ENCODE measurements around the gene ERGIC1.

ERGIC1 gene

DNA sequence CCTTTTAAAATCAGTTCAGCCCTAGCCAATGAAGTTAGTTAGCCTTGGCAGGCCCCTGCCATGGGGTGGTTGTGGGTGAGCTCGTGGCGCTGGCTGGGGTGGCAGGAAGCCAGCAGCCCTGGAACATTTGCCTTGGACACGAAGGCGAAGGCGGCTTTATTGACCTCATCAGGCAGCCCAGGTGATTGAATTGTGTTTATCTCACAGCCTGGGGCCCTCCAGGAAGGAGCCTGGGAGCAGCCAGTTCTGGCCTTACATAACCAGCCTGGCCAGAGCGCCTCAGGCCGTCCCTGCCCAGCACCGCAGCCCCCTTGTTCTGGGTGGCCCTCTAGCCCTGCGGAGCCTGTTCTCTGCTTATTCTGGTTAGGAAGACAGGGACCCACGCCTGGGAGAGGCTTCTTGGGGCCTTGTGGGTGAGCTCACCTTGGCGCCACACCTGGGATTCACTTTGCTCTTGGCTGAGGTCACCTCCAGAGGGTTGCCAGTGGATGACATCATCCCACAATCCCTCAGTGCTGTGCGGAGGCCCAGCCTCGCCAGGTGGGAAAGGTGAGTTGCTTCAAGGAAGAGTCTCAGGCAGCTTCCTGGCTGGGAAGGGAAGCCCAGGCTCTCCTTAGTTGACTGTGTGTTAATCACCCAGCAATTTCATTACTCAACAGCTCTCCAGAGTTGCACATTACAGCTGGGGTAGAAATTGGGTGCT is 70.7 kb downstream of the ERGIC1 start:
- no peaks in the 10 kb centered on the region for H3K4me1 ChIP-seq (ENCODE audit: insufficient read depth, low read length, poor library complexity, severe bottlenecking)
- H3K36me3 ChIP-seq (ENCODE audit: insufficient read depth, low read length): peaks cover 34% of the 10 kb centered on the region; the same call in 1 of the 2 replicates
- no peaks in the 10 kb centered on the region for H3F3A ChIP-seq (ENCODE audit: low read depth)
- H3K9ac ChIP-seq (ENCODE audit: low read depth, low read length, poor library complexity, severe bottlenecking): no peak overlapping the region
- TF ChIP-seq EZH2phosphoT487 (IDR thresholded peaks at IDR 0.05; ENCODE audit: borderline replicate concordance): no peak
- TF ChIP-seq, protein P1, sequence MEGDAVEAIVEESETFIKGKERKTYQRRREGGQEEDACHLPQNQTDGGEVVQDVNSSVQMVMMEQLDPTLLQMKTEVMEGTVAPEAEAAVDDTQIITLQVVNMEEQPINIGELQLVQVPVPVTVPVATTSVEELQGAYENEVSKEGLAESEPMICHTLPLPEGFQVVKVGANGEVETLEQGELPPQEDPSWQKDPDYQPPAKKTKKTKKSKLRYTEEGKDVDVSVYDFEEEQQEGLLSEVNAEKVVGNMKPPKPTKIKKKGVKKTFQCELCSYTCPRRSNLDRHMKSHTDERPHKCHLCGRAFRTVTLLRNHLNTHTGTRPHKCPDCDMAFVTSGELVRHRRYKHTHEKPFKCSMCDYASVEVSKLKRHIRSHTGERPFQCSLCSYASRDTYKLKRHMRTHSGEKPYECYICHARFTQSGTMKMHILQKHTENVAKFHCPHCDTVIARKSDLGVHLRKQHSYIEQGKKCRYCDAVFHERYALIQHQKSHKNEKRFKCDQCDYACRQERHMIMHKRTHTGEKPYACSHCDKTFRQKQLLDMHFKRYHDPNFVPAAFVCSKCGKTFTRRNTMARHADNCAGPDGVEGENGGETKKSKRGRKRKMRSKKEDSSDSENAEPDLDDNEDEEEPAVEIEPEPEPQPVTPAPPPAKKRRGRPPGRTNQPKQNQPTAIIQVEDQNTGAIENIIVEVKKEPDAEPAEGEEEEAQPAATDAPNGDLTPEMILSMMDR (conservative IDR thresholded peaks at IDR 0.05; ENCODE audit: low read length): no peak
- H3K4me2 ChIP-seq (ENCODE audit: low read depth, low read length, poor library complexity, severe bottlenecking): no peak overlapping the region
- no peaks in the 10 kb centered on the region for H4K20me1 ChIP-seq (ENCODE audit: insufficient read depth, low read length, poor library complexity, severe bottlenecking)
- no peaks in the 10 kb centered on the region for H3K79me2 ChIP-seq (ENCODE audit: insufficient read depth, low read length)
- H3K27me3 ChIP-seq (ENCODE audit: insufficient read depth, low read length, poor library complexity, severe bottlenecking): no peaks in the 10 kb centered on the region
- H2AFZ ChIP-seq (ENCODE audit: low read length): no peak overlapping the region
- no peak overlapping the region for H3K4me3 ChIP-seq (ENCODE audit: low read length, poor library complexity, severe bottlenecking)
- no peaks in the 10 kb centered on the region for H3K9me3 ChIP-seq (ENCODE audit: insufficient read depth, low read depth, low read length)
- no peaks in the 10 kb centered on the region for H3K9me2 ChIP-seq (replicated peaks; ENCODE audit: low read depth, low read length)

DNA sequence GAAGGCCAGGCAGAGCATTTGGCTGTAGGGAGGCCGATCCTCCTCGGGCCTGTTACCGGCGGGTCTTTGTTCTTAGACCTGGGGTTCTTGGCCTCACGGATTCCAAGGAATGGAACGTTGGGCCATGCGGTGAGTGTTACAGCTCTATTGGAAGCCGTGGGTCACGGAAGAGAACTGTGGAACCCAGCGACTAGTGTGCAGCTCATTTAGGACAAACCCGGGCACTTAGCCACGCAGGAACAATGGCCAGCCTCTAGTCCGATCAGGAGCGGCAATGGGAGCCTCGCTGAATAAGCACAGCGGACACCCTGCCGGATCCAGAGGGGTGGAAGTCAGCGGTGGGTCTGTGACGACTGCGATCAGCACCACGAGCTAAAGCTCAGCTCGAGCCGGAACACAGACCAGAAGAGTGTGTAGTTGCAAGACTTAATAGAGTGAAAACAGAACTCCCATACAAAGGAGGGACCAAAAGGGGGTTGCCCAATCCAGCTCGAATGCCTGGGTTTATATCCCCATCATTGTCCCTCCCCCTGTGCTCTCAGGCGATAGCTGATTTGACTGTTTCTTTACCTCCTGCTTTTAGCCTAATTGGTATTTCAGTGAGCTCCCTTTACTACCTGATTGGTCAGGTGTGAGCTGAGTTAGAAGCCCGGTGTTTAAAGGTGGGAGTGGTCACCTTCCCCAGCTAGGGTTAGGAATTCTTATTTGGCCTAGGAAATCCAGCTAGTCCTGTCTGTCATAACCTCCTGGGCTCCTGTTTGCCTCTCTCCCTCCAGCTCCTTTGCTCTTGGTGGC is 71.5 kb downstream of the ERGIC1 start:
- H3K9ac ChIP-seq (ENCODE audit: low read depth, low read length, poor library complexity, severe bottlenecking): no peak overlapping the region
- no peaks in the 10 kb centered on the region for H3K9me3 ChIP-seq (ENCODE audit: insufficient read depth, low read depth, low read length)
- H4K20me1 ChIP-seq (ENCODE audit: insufficient read depth, low read length, poor library complexity, severe bottlenecking): no peaks in the 10 kb centered on the region
- no peaks in the 10 kb centered on the region for H3K79me2 ChIP-seq (ENCODE audit: insufficient read depth, low read length)
- H3K4me1 ChIP-seq (ENCODE audit: insufficient read depth, low read length, poor library complexity, severe bottlenecking): no peaks in the 10 kb centered on the region
- H3K36me3 ChIP-seq (ENCODE audit: insufficient read depth, low read length): peaks cover 40% of the 10 kb centered on the region; the same call in 1 of the 2 replicates
- no peak overlapping the region for H2AFZ ChIP-seq (ENCODE audit: low read length)
- TF ChIP-seq, protein P1 (conservative IDR thresholded peaks at IDR 0.05; ENCODE audit: low read length): no peak
- no peak for TF ChIP-seq EZH2phosphoT487 (IDR thresholded peaks at IDR 0.05; ENCODE audit: borderline replicate concordance)
- H3K4me3 ChIP-seq (ENCODE audit: low read length, poor library complexity, severe bottlenecking): no peak overlapping the region
- no peaks in the 10 kb centered on the region for H3K9me2 ChIP-seq (replicated peaks; ENCODE audit: low read depth, low read length)
- no peaks in the 10 kb centered on the region for H3K27me3 ChIP-seq (ENCODE audit: insufficient read depth, low read length, poor library complexity, severe bottlenecking)
- no peaks in the 10 kb centered on the region for H3F3A ChIP-seq (ENCODE audit: low read depth)
- no peak overlapping the region for H3K4me2 ChIP-seq (ENCODE audit: low read depth, low read length, poor library complexity, severe bottlenecking)

DNA sequence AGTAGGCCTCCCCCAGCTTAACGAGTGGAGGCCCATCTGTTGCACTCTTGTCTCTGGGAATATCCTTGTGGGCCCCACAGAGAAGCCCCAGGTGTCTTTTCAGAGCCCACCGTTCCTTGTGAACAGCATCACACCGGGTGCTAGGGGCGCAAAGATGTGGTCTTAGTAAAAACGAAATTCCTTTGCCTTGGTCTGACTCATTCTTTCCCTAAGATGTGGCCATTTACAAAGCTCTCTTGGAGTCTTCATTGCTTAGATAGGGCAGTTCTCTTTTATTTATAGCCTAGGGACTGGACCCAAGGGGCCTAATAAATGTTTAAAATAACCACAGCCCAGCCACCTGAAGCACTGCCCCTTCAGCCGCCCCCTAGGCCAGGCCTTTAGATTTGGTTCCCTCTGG is 72.4 kb downstream of the ERGIC1 start:
- Histone ChIP-seq H3K79me2 (ENCODE audit: insufficient read depth, low read length) (no peaks in the 10 kb centered on the region), H3K36me3 (ENCODE audit: insufficient read depth, low read length) (peaks cover 38% of the 10 kb centered on the region; the same call in 1 of the 2 replicates), H3K4me2 (ENCODE audit: low read depth, low read length, poor library complexity, severe bottlenecking) (no peak overlapping the region), H3K4me1 (ENCODE audit: insufficient read depth, low read length, poor library complexity, severe bottlenecking) (no peaks in the 10 kb centered on the region), H3K9ac (ENCODE audit: low read depth, low read length, poor library complexity, severe bottlenecking) (no peak overlapping the region), H3K9me2 (replicated peaks; ENCODE audit: low read depth, low read length) (no peaks in the 10 kb centered on the region), H3K9me3 (ENCODE audit: insufficient read depth, low read depth, low read length) (no peaks in the 10 kb centered on the region), H3F3A (ENCODE audit: low read depth) (no peaks in the 10 kb centered on the region), H3K27me3 (ENCODE audit: insufficient read depth, low read length, poor library complexity, severe bottlenecking) (no peaks in the 10 kb centered on the region), H4K20me1 (ENCODE audit: insufficient read depth, low read length, poor library complexity, severe bottlenecking) (no peaks in the 10 kb centered on the region), H3K4me3 (ENCODE audit: low read length, poor library complexity, severe bottlenecking) (no peak overlapping the region), H2AFZ (ENCODE audit: low read length) (no peak overlapping the region)
- TF ChIP-seq, protein P1 (conservative IDR thresholded peaks at IDR 0.05; ENCODE audit: low read length): no peak
- no peak for TF ChIP-seq EZH2phosphoT487 (IDR thresholded peaks at IDR 0.05; ENCODE audit: borderline replicate concordance)
